Vein endothelial cell (primary cell): ENCODE results near the gene GNAZ. TPM values are rescaled to one million over a fixed set of nuclear protein-coding genes. Genes with fewer than 3 reads are reported as not detected.

ENCODE experiments used
- small RNA-seq: library from RNA; depleted of rRNA; stranded (forward); fragments of <200 nt; gene quantifications from one replicate; pipeline ENCODE3, GENCODE V24; 2012
- total RNA-seq: library from RNA; depleted of rRNA; stranded (reverse); fragments of >200 nt; gene quantifications from 2 replicates; pipeline ENCODE4 v1.2.3, GENCODE V29; 2012

Gene GNAZ
- total RNA-seq, result 0.96 and 1.3 TPM in 2 replicates

DNA sequence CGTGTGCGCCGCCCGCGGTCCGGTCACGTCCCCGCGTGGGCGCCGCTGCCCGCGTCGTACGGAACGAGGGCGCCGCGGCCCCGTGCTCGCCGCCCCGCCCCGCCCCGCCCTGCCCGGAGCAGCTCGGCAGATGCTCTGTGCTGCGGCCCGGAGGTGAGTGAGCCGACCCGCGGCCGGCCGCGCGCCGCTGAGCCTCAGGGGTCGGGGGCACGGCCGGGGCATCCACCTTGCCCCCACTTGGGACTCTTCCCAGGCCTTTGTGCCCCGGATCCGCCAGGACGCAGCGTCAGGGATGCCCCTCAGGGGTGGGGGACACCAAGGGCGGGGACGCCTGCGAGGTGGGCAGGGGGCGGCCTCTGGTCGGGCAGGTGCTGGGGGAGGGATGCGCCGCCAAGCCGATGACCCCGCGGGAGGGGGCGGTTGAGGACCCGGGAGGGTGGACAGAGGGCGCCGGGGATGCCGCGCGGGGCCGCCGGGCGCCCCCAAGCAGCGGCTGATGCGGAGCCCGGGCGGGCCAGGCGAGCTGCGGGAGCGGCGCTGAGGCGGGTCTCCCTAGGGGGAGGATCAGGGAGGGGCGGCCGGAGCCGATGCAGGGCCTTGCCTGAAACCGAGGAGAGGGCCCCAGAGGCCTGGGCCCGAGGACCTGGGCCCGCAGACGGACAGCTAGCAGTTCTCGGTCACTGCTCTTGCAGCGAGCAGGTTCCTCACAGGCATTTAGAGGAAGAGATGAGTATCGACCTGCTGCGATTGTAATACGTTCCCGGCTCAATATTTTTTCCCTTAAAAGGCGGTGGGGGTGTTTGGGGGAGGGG, at the start of gene GNAZ:
GNAZ (plus strand) TSS at position 102 of the 812 bp plus-strand sequence. CDS start 25,177 bp downstream, outside the sequence.

DNA sequence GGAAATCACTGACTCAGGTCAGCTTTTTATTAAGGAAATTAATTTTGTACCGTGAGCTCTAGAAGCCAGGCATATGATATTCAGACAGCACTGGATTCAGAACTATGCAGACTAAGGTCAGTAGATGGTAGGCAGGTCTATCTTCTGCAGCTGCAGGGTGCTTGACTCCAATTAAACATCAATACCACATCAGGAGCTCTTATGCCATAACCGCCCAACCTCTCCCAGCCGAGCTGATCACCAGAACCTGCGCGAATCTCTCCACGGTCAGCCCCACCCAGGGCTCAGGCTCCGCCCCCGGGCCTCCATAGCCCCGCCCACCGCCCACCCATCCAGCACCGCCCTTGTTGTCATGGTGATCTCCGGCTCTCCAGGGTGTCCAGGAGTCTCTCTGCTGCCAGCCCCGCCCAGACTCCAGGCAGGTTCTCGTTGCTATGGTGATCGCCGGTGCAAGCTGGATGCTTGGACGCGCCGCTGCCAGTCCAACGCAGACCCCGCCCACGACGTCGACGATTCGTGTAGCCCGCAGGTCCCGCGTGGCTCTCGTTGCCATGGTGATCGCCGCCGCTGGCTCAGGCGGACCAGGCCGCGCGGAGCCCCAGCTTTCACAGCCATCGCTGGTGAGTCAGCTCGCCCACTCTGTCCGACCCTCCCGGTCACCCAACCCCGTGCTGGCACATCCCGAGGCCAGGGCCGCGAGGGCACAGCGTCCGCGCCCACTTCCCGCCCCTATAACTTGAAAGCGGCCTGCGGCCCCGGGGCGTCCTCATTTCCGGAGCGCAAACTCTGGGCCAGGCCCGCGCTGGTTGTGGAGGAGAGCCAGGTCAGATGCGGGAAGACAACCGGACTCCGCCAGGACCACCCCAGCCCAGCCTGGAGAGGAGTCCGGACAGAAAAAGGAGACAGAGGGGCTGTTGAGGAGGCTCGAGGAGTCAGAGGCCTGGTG, 74.9 kb downstream of the GNAZ start, which contains the start of gene RAB36:
RAB36 (plus strand) TSS at position 546 of the 946 bp plus-strand sequence. CDS start 1,140 bp downstream, outside the sequence.

Small RNAs within 50 kb of the gene (small RNA-seq; reads per million reads assigned to genes)
- not detected for gene RF00017
- gene RF00066, result not detected

Other genes with a start within 250 kb of the GNAZ start
- not detected in 2 replicates for gene IGLL5, start 182.7 kb upstream of the GNAZ start, total RNA-seq
- gene RSPH14, start 71.5 kb downstream of the GNAZ start, total RNA-seq, result 0.33 TPM in 1 of 2 replicates, not detected in the other
- 1.6 and 2.8 TPM in 2 replicates for gene RAB36, start 75.0 kb downstream of the GNAZ start, total RNA-seq
- gene BCR, start 110.0 kb downstream of the GNAZ start, total RNA-seq, result 147 and 223 TPM in 2 replicates